Smooth muscle cell of the brain vasculature (primary cell): ENCODE results near the gene FRMPD2.
"Not testable (repeated sequence)": the region's sequence is repeated elsewhere in the genome, so short reads cannot be mapped to it uniquely, and the experiment has no call there.

Source experiments
- DNase-seq: peaks from one replicate; pipeline ENCODE4 v3.0.0-alpha.2; 2012; ENCODE audit warnings: low read depth, low spot score

The FRMPD2 gene

GRCh38 chr10:48139953-48140850 lies 134.3 kb downstream of the FRMPD2 start:
- DNase-seq, result not testable (repeated sequence)

GRCh38 chr10:48128954-48129353 lies 145.5 kb downstream of the FRMPD2 start:
- not testable (repeated sequence) for DNase-seq

- DNase-seq, result not testable (repeated sequence)
These were observed 148.2 kb downstream of the FRMPD2 start for GRCh38 chr10:48126251-48126650.

DNA sequence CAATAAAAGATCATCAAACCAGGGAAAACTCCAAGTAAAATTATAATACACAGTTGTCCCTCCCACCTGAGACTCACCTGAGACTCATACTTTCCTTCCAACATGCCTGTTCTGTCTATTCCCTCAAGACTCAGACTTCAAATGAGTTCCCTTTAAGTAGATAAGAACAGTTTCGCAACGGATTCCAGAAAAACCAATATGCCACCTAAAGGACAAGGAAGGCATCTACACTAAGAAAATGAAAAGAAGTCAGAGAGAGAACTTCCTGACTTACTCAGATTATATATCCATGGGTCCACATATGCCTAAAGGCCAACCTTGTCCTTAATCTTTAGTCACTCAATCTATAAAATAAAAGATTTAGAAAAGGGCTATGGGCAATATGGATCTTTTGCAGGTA lies 148.9 kb downstream of the FRMPD2 start:
- DNase-seq, result not testable (repeated sequence)

GRCh38 chr10:48122618-48123017 lies 151.9 kb downstream of the FRMPD2 start:
- not testable (repeated sequence) for DNase-seq

GRCh38 chr10:48110277-48110676 lies 164.2 kb downstream of the FRMPD2 start:
- not testable (repeated sequence) for DNase-seq
